Activated CD8-positive, alpha-beta memory T cell treated with anti-CD3 and anti-CD28 coated beads, Interleukin-2, amount 50 U/mL, for 48 hours (primary cell): ENCODE data around the gene STPG1.

Experiments
- DNase-seq: peaks from one replicate; pipeline ENCODE4 v3.0.0-alpha.2; 2020

The STPG1 gene

GRCh38 chr1:24425922-24426321 lies 12.3 kb upstream of the STPG1 start:
- DNase-seq: no peak

- no peak for DNase-seq
Measured at GRCh38 chr1:24425441-24425840, 11.9 kb upstream of the STPG1 start.

- no peak for DNase-seq
Measured at GRCh38 chr1:24424990-24425389, 11.4 kb upstream of the STPG1 start.

- DNase-seq: no peak
Measured at GRCh38 chr1:24424207-24424606, 10.6 kb upstream of the STPG1 start.

- DNase-seq: no peak
Measured at GRCh38 chr1:24421502-24421901, 7.9 kb upstream of the STPG1 start.

GRCh38 chr1:24420547-24420946 lies 7.0 kb upstream of the STPG1 start:
- no peak for DNase-seq

GRCh38 chr1:24418898-24419628 lies 5.5 kb upstream of the STPG1 start:
- no peak for DNase-seq

GRCh38 chr1:24417681-24418080 lies 4.1 kb upstream of the STPG1 start:
- DNase-seq: no peak

GRCh38 chr1:24416666-24417391 lies 3.2 kb upstream of the STPG1 start:
- no peak for DNase-seq

- no peak for DNase-seq
Measured at GRCh38 chr1:24415910-24416665, 2.5 kb upstream of the STPG1 start.

GRCh38 chr1:24415334-24415909 lies 1.8 kb upstream of the STPG1 start, which contains the start of gene NIPAL3:
TSS of gene NIPAL3 (plus strand) at chr1:24415802. CDS start at chr1:24419548, 3,746 bp downstream.
- peak; percentile 95 for DNase-seq

- no peak for DNase-seq
Measured at GRCh38 chr1:24414775-24415333, 1.3 kb upstream of the STPG1 start.

- no peak for DNase-seq
Measured at GRCh38 chr1:24412408-24412807, 1.2 kb downstream of the STPG1 start.

GRCh38 chr1:24411963-24412362 lies 1.6 kb downstream of the STPG1 start:
- DNase-seq: no peak

GRCh38 chr1:24410750-24411149 lies 2.8 kb downstream of the STPG1 start:
- no peak for DNase-seq

- no peak for DNase-seq
Measured at GRCh38 chr1:24409535-24409934, 4.0 kb downstream of the STPG1 start.

- no peak for DNase-seq
Measured at GRCh38 chr1:24406788-24407187, 6.8 kb downstream of the STPG1 start.

- no peak for DNase-seq
Measured at GRCh38 chr1:24403806-24404205, 9.8 kb downstream of the STPG1 start.

- DNase-seq: no peak
Measured at GRCh38 chr1:24400065-24400464, 13.5 kb downstream of the STPG1 start.

- DNase-seq: no peak
Measured at GRCh38 chr1:24393892-24394291, 19.7 kb downstream of the STPG1 start.

GRCh38 chr1:24392982-24393650 lies 20.5 kb downstream of the STPG1 start:
- DNase-seq: no peak

GRCh38 chr1:24392604-24392946 lies 21.0 kb downstream of the STPG1 start:
- no peak for DNase-seq
